ENCODE results near the gene CACNA1D. TPM values are rescaled to one million over a fixed set of nuclear protein-coding genes. Genes with fewer than 3 reads are reported as not detected.

CACNA1D gene
- total and polyA plus RNA-seq, 9 of the 15 experiments (the other 6 are each of a cell fraction or from before 2014, with no cell fraction given): 0.29 TPM; not detected in 8

GRCh38 chr3:53823956-53824657, 329.7 kb downstream of the CACNA1D start:
- H3K27ac ChIP-seq (ENCODE audit: extremely low read depth, low read depth, low read length): no peak overlapping the region
- no peaks in the 10 kb centered on the region; the same call in 1 of the 2 replicates for H4K20me1 ChIP-seq (replicated peaks; ENCODE audit: control insufficient read depth, insufficient read depth, low read length)
- FAIRE-seq (no peak), ATAC-seq (no peak), DNase-seq (ENCODE audit: extremely low read depth in 1 of 4, low spot score in 3 of 4) (no peak)
- no peaks in the 10 kb centered on the region for H3K36me3 ChIP-seq (ENCODE audit: control insufficient read depth, insufficient read depth, low read length)
- H3K4me1 ChIP-seq (replicated peaks in 1 of 2; ENCODE audit: control insufficient read depth in 2 of 2, insufficient read depth in 2 of 2, low read length in 2 of 2): no peaks in the 10 kb centered on the region
- peaks cover 0 to 10% of the 10 kb centered on the region in 2 experiments; a peak in 2 of 5 replicates for H3K27me3 ChIP-seq (ENCODE audit: control insufficient read depth in 2 of 2, insufficient read depth in 2 of 2, low read length in 2 of 2)
- H3K9me1 ChIP-seq (ENCODE audit: control insufficient read depth, insufficient read depth, low read length): no peaks in the 10 kb centered on the region
- POLR2A ChIA-PET: interaction anchor here (0.9 kb wide), 1 partner anchor 11 kb away, joined by 3 read pairs; no protein-coding TSS in a partner anchor
- no peak overlapping the region for H3K9ac ChIP-seq (ENCODE audit: insufficient read depth in 1 of 2, low read depth in 2 of 2, low read length in 2 of 2)
- no peaks in the 10 kb centered on the region for H3K79me2 ChIP-seq (ENCODE audit: control insufficient read depth, insufficient read depth, low read length)
- no peak overlapping the region for H3K4me3 ChIP-seq
- intact Hi-C loops (cut with micrococcal nuclease): no loop called here
- in situ Hi-C loops (cut with MboI): no loop called here
- no peak overlapping the region for H3K4me2 ChIP-seq (ENCODE audit: insufficient read depth, low read length)
- CTCF ChIA-PET (ENCODE audit: low intra/inter-chr PET ratio): no interaction called here
- H3K9me3 ChIP-seq (replicated peaks; ENCODE audit: control insufficient read depth, insufficient read depth, low read depth, low read length): no peaks in the 10 kb centered on the region
- no TSS peak for BruUV-seq (replicated peaks)
- no peak overlapping the region for H2AFZ ChIP-seq (ENCODE audit: low read depth, low read length)
- 21% methylated on average over 9 of the region's 10 CpGs for WGBS (ENCODE audit: insufficient coverage, low coverage, missing lambda C conversion rate)
- TF ChIP-seq C11orf30 (IDR thresholded peaks at IDR 0.05; ENCODE audit: low read depth) (no peak), POLR2AphosphoS5 (IDR thresholded peaks at IDR 0.05; ENCODE audit: control insufficient read depth, insufficient read depth, low read depth, low read length) (no peak), ZNF445 (CRISPR knock-in tag; IDR thresholded peaks at IDR 0.05; ENCODE audit: low read depth) (no peak), ZNF184 (CRISPR knock-in tag; IDR thresholded peaks at IDR 0.05) (no peak), GATA2 (CRISPR knock-in tag; IDR thresholded peaks at IDR 0.05) (no peak), HOMEZ (CRISPR knock-in tag; IDR thresholded peaks at IDR 0.05) (no peak), DDX20 (tag; IDR thresholded peaks at IDR 0.05; ENCODE audit: low read depth) (no peak), MIER1 (IDR thresholded peaks at IDR 0.05; ENCODE audit: low read depth) (no peak), YY1 (IDR thresholded peaks at IDR 0.05; ENCODE audit: borderline replicate concordance in 1 of 3, control insufficient read depth in 1 of 3, extremely low read depth in 1 of 3, insufficient read depth in 3 of 3, insufficient read length in 1 of 3, insufficient replicate concordance in 2 of 3, low read depth in 1 of 3, low read length in 2 of 3) (no peak), ETV5 (CRISPR knock-in tag; IDR thresholded peaks at IDR 0.05; ENCODE audit: low read depth) (no peak), ILF3 (IDR thresholded peaks at IDR 0.05; ENCODE audit: borderline replicate concordance) (no peak), KAT2B (IDR thresholded peaks at IDR 0.05; ENCODE audit: low read depth, low read length) (no peak), CEBPB (tag; IDR thresholded peaks at IDR 0.05) (no peak), CBX2 (IDR thresholded peaks at IDR 0.05; ENCODE audit: insufficient read depth, low read length, poor library complexity, severe bottlenecking) (no peak), ZNF354B (CRISPR knock-in tag; IDR thresholded peaks at IDR 0.05) (no peak), GATAD2B (IDR thresholded peaks at IDR 0.05; ENCODE audit: borderline replicate concordance) (no peak)
- TF ChIP-seq, protein P1, sequence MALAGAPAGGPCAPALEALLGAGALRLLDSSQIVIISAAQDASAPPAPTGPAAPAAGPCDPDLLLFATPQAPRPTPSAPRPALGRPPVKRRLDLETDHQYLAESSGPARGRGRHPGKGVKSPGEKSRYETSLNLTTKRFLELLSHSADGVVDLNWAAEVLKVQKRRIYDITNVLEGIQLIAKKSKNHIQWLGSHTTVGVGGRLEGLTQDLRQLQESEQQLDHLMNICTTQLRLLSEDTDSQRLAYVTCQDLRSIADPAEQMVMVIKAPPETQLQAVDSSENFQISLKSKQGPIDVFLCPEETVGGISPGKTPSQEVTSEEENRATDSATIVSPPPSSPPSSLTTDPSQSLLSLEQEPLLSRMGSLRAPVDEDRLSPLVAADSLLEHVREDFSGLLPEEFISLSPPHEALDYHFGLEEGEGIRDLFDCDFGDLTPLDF (CRISPR knock-in tag; IDR thresholded peaks at IDR 0.05): no peak
- TF ChIP-seq, protein P2, sequence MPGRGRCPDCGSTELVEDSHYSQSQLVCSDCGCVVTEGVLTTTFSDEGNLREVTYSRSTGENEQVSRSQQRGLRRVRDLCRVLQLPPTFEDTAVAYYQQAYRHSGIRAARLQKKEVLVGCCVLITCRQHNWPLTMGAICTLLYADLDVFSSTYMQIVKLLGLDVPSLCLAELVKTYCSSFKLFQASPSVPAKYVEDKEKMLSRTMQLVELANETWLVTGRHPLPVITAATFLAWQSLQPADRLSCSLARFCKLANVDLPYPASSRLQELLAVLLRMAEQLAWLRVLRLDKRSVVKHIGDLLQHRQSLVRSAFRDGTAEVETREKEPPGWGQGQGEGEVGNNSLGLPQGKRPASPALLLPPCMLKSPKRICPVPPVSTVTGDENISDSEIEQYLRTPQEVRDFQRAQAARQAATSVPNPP (IDR thresholded peaks at IDR 0.05; ENCODE audit: borderline replicate concordance, insufficient read depth, insufficient read length): no peak

Measured in K562 (cell line).